C4-2B (cell line): ENCODE data around the gene VCAN.

Source experiments
- ZFX ChIP-seq: fragments of 450-650 bp; IDR thresholded peaks from 2 replicates; pipeline ENCODE4 v1.6.1; 2017
- TF ChIP-seq, protein P1 (sequence below): fragments of 450-650 bp; conservative IDR thresholded peaks from 2 replicates; pipeline ENCODE4 v1.5.1; 2017; ENCODE audit warnings: mild to moderate bottlenecking

DNA sequence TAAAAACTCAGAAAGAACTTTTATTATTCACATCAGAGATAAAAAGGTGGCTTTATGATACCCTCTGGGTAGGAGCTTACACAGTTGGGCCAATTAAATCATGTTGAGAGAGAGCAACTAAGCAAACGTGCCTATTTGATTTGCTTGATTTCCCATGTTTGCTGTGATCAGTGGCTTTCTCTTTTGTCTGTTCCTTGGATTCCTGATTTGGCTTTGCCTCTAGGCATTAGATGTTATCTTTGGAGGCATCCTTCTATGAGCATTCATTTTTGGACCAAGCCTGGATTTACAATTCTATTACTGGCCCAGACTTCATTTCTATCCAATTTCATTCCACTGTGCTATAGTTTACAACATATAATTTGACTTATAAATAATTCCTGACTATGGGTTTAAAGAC lies 35.9 kb downstream of the VCAN start:
- TF ChIP-seq, protein P1, sequence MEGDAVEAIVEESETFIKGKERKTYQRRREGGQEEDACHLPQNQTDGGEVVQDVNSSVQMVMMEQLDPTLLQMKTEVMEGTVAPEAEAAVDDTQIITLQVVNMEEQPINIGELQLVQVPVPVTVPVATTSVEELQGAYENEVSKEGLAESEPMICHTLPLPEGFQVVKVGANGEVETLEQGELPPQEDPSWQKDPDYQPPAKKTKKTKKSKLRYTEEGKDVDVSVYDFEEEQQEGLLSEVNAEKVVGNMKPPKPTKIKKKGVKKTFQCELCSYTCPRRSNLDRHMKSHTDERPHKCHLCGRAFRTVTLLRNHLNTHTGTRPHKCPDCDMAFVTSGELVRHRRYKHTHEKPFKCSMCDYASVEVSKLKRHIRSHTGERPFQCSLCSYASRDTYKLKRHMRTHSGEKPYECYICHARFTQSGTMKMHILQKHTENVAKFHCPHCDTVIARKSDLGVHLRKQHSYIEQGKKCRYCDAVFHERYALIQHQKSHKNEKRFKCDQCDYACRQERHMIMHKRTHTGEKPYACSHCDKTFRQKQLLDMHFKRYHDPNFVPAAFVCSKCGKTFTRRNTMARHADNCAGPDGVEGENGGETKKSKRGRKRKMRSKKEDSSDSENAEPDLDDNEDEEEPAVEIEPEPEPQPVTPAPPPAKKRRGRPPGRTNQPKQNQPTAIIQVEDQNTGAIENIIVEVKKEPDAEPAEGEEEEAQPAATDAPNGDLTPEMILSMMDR: no peak
- TF ChIP-seq ZFX: no peak
